Body of pancreas (tissue), 4 donors: ENCODE data around the gene LMX1B.

Source experiments
- POLR2A ChIP-seq, 3 donors: fragments of 450-650 bp; IDR thresholded peaks; one replicate each; pipeline ENCODE4 v1.6.1; 2016; ENCODE audit warnings: antibody characterized with exemption in 3 of 3, mild to moderate bottlenecking in 2 of 3
- TF ChIP-seq, protein P1 (sequence below), 7 experiments: fragments of 450-650 bp in 4 of 7; fragments of 200-600 bp in 3 of 7; sonication (generic) in 3 of 7; IDR thresholded peaks; one replicate each; pipeline ENCODE4 v1.5.1; 2016 to 2019; ENCODE audit warnings: antibody characterized with exemption in 7 of 7

DNA sequence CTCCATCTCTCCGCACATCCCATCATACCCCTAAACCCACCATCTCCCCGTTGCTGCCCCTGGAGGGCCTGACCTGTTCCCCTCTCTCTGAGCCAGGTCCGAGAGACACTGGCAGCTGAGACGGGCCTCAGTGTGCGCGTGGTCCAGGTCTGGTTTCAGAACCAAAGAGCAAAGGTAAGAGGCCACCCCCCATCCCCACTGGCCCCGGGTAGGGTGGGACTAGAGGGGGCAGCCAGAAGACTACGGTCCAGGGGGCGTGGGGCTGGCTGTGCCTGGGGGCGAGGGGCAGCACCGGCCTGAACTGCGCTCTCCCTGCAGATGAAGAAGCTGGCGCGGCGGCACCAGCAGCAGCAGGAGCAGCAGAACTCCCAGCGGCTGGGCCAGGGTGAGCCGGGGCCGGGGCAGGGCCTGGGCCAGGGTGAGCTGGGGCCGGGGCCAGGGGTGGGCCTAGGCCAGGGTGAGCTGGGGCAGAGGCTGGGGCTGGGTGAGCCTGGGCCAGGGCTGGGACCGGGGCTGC, 79.8 kb downstream of the LMX1B start:
- TF ChIP-seq, protein P1, sequence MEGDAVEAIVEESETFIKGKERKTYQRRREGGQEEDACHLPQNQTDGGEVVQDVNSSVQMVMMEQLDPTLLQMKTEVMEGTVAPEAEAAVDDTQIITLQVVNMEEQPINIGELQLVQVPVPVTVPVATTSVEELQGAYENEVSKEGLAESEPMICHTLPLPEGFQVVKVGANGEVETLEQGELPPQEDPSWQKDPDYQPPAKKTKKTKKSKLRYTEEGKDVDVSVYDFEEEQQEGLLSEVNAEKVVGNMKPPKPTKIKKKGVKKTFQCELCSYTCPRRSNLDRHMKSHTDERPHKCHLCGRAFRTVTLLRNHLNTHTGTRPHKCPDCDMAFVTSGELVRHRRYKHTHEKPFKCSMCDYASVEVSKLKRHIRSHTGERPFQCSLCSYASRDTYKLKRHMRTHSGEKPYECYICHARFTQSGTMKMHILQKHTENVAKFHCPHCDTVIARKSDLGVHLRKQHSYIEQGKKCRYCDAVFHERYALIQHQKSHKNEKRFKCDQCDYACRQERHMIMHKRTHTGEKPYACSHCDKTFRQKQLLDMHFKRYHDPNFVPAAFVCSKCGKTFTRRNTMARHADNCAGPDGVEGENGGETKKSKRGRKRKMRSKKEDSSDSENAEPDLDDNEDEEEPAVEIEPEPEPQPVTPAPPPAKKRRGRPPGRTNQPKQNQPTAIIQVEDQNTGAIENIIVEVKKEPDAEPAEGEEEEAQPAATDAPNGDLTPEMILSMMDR (IDR thresholded peaks at IDR 0.05): no peak
- TF ChIP-seq POLR2A (IDR thresholded peaks at IDR 0.05): no peak
